ENCODE results near the gene RAB11FIP5. TPM values are rescaled to one million over a fixed set of nuclear protein-coding genes. Genes with fewer than 3 reads are reported as not detected.

Gene RAB11FIP5
- total and polyA plus RNA-seq, 2 donors (not counting 3 experiments of a cell fraction or from before 2014, with no cell fraction given) = 36.6 to 47.0 TPM

- TF ChIP-seq FOS (IDR thresholded peaks at IDR 0.05; ENCODE audit: borderline replicate concordance, insufficient read depth, low read length) = no peak
- TF ChIP-seq POLR2A (IDR thresholded peaks at IDR 0.05; ENCODE audit: low read depth, low read length) = no peak
- no peak for TF ChIP-seq MYC (IDR thresholded peaks at IDR 0.05; ENCODE audit: low read depth, low read length)
- no peak for TF ChIP-seq GATA2 (IDR thresholded peaks at IDR 0.05; ENCODE audit: insufficient read depth, insufficient read length, low read depth, low read length)
- no peak for TF ChIP-seq MAX (IDR thresholded peaks at IDR 0.05; ENCODE audit: insufficient read depth, insufficient read length)
- no peak for TF ChIP-seq POLR2AphosphoS5 (IDR thresholded peaks at IDR 0.05; ENCODE audit: insufficient read depth, low read depth, low read length)
- TF ChIP-seq EZH2 (IDR thresholded peaks at IDR 0.05; ENCODE audit: borderline replicate concordance, low read depth, low read length, severe bottlenecking) = no peak
- TF ChIP-seq CTCF (IDR thresholded peaks at IDR 0.05; ENCODE audit: extremely low read depth in 1 of 2, insufficient read depth in 1 of 2, low read depth in 1 of 2, low read length in 2 of 2) = no peak
- no peak for TF ChIP-seq JUN (IDR thresholded peaks at IDR 0.05; ENCODE audit: borderline replicate concordance, insufficient read depth, insufficient read length, low read depth)
- Histone ChIP-seq H3K4me2 (ENCODE audit: insufficient read depth, low read length) (peak overlapping the region; percentile 79), H2AFZ (ENCODE audit: low read depth, low read length) (no peak overlapping the region), H3K4me1 (ENCODE audit: control insufficient read depth, extremely low read depth, insufficient read depth, low read length) (peaks cover 25% of the 10 kb centered on the region), H3K27ac (ENCODE audit: insufficient read depth, low read depth, low read length) (peak overlapping the region; percentile 60), H3K9me3 (replicated peaks; ENCODE audit: control insufficient read depth, insufficient read depth, low read length) (no peaks in the 10 kb centered on the region), H3K9ac (replicated peaks; ENCODE audit: extremely low read depth, insufficient read depth, low read length) (peak overlapping the region; percentile 71), H3K9me1 (replicated peaks; ENCODE audit: control insufficient read depth, extremely low read depth, insufficient read depth, low read length) (no peaks in the 10 kb centered on the region), H3K4me3 (replicated peaks in 1 of 3; ENCODE audit: insufficient read depth in 1 of 3, low read depth in 1 of 3, low read length in 3 of 3) (peak overlapping the region; percentile 37 to 74 (median 73)), H3K36me3 (ENCODE audit: control insufficient read depth in 2 of 2, extremely low read depth in 1 of 2, insufficient read depth in 2 of 2, low read length in 2 of 2) (peaks cover 0 to 4% of the 10 kb centered on the region in 2 experiments), H4K20me1 (replicated peaks; ENCODE audit: control insufficient read depth, extremely low read depth, insufficient read depth, low read length) (no peaks in the 10 kb centered on the region), H3K27me3 (ENCODE audit: control insufficient read depth in 2 of 2, insufficient read depth in 2 of 2, low read length in 2 of 2) (no peaks in the 10 kb centered on the region), H3K79me2 (ENCODE audit: control insufficient read depth, insufficient read depth, low read length) (peaks cover 61% of the 10 kb centered on the region)
- BruUV-seq (replicated peaks) = no TSS peak
- ChIA-PET POLR2A (no interaction called here), CTCF (interaction anchor here (0.9 to 6.6 kb wide), 9 partner anchors 11 to 217 kb away, joined by 3 to 69 read pairs (median 6); no protein-coding TSS in a partner anchor)
- DNase-seq (ENCODE audit: low read depth, low spot score) (no peak), FAIRE-seq (peak; percentile 12)
- intact Hi-C loops (cut with micrococcal nuclease) (loop anchor here (1.0 to 2.0 kb wide), 3 partner anchors 24 to 46 kb away; no protein-coding TSS in a partner anchor), dilution Hi-C loops (cut with MboI; ENCODE audit: extremely low pct_ligation_motif_present, low sequenced_read_pairs) (no loop called here)
These were observed 2.3 kb downstream of the RAB11FIP5 start for GRCh38 chr2:73110168-73111072.
